ENCODE results near the gene WDR46.

GRCh38 chr6:33241968-33242367, 47.1 kb downstream of the WDR46 start:
- TF ChIP-seq CTCF (conservative IDR thresholded peaks at IDR 0.05) (no peak), EZH2 (IDR thresholded peaks at IDR 0.05; ENCODE audit: low read depth) (no peak)

All from PC-9 (cell line).